Sigmoid colon (tissue), 4 donors: ENCODE results near the gene THOC6.

Experiments
- EP300 ChIP-seq, 4 donors: sonication (generic); formaldehyde crosslinking; IDR thresholded peaks; one replicate each; pipeline ENCODE4 v1.6.1; 2017; ENCODE audit warnings: antibody characterized with exemption in 4 of 4
- POLR2A ChIP-seq, 2 donors: fragments of 450-650 bp; IDR thresholded peaks; one replicate each; pipeline ENCODE4 v1.6.1; 2016; ENCODE audit warnings: antibody characterized with exemption in 2 of 2, mild to moderate bottlenecking in 2 of 2, moderate library complexity in 2 of 2
- POLR2AphosphoS5 ChIP-seq, 4 donors: sonication (generic); formaldehyde crosslinking; IDR thresholded peaks; one replicate each; pipeline ENCODE4 v1.6.1; 2017; ENCODE audit warnings: antibody characterized with exemption in 4 of 4
- TF ChIP-seq, protein P1 (sequence below), 4 experiments: fragments of 450-650 bp in 3 of 4; fragments of 200-600 bp in 1 of 4; IDR thresholded peaks; one replicate each; pipeline ENCODE4 v1.5.1; 2016 to 2019; ENCODE audit warnings: antibody characterized with exemption in 4 of 4, mild to moderate bottlenecking in 3 of 4, moderate library complexity in 2 of 4

DNA sequence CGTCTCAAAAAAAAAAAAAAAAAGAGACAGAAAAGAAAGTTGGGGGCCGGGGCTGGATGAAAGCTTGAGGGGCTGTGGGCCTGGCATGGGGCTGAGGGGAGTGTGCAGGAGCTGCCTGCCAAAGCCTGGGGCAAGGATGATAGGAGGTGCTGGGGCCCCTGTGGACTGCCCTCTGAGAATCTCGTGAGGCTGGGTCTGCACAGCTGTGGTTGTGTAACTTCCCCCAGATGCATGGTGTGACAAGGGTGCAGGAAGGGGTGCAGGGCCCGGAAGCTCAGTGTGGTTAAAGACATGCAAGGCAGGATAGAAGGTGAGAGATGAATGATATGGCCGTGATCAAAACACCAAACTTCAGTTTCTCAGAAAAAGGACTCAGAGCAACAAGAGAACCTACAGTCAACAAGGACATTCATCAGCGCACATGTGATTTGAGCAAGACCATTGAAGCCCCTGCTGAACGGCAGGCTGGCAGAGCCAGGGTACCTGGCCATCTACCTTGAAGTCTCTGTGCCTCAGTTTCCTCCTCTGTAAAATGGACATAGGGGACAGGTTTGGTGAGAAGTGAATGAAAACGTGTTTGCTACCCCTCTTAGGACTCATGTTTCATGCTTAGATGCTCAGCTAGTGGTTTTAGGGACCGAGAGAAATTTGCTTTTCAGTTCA lies 51.2 kb downstream of the THOC6 start:
- TF ChIP-seq POLR2AphosphoS5 (IDR thresholded peaks at IDR 0.05) (no peak), POLR2A (IDR thresholded peaks at IDR 0.05) (no peak), EP300 (IDR thresholded peaks at IDR 0.05) (no peak)
- TF ChIP-seq, protein P1, sequence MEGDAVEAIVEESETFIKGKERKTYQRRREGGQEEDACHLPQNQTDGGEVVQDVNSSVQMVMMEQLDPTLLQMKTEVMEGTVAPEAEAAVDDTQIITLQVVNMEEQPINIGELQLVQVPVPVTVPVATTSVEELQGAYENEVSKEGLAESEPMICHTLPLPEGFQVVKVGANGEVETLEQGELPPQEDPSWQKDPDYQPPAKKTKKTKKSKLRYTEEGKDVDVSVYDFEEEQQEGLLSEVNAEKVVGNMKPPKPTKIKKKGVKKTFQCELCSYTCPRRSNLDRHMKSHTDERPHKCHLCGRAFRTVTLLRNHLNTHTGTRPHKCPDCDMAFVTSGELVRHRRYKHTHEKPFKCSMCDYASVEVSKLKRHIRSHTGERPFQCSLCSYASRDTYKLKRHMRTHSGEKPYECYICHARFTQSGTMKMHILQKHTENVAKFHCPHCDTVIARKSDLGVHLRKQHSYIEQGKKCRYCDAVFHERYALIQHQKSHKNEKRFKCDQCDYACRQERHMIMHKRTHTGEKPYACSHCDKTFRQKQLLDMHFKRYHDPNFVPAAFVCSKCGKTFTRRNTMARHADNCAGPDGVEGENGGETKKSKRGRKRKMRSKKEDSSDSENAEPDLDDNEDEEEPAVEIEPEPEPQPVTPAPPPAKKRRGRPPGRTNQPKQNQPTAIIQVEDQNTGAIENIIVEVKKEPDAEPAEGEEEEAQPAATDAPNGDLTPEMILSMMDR (IDR thresholded peaks at IDR 0.05) = no peak
